SH-SY5Y (cell line): ENCODE measurements around the gene ARL6IP4.

Experiments used
- GATA2 ChIP-seq: IDR thresholded peaks from 2 replicates; pipeline ENCODE4 v1.6.1; 2011; ENCODE audit warnings: mild to moderate bottlenecking, low read depth, low read length
- GATA3 ChIP-seq: IDR thresholded peaks from 2 replicates; pipeline ENCODE4 v1.6.1; 2011; ENCODE audit warnings: low read depth, mild to moderate bottlenecking, low read length, moderate library complexity

- TF ChIP-seq GATA3 (no peak), GATA2 (no peak)
These were observed 21.0 kb downstream of the ARL6IP4 start for GRCh38 chr12:123001464-123001863.
